HepG2 (cell line): ENCODE data around the gene GPR15LG. TPM values are rescaled to one million over a fixed set of nuclear protein-coding genes. Genes with fewer than 3 reads are reported as not detected.

Source experiments
- ATAC-seq: fragments of 200-7000 bp; cut with Tn5 transposase; 3 replicates; pipeline ENCODE4 v1.9.1; 2020; ENCODE audit warnings: mild to moderate bottlenecking, moderate library complexity
- BruUV-seq: library from RNA; stranded (reverse); fragments of 400-500 nt; replicated peaks from 2 replicates; lab custom pipeline; 2021; lab: Mats Ljungman, UMichigan
- CTCF ChIA-PET: fragments of 300-600 bp; formaldehyde crosslinking; extraction: SDS; loops from one replicate; lab custom pipeline; 2021; ENCODE audit warnings: low total read pairs, inconsistent platforms, low intra/inter-chr PET ratio; lab: Yijun Ruan, JAX
- POLR2A ChIA-PET: fragments of 350-600 bp; sonication (Branson Sonifier 250); formaldehyde crosslinking; loops from one replicate; lab custom pipeline; 2020; ENCODE audit warnings: antibody characterized with exemption, inconsistent platforms; lab: Yijun Ruan, JAX
- DNase-seq: peaks from one replicate; pipeline ENCODE4 v3.0.0-alpha.2; 2015; ENCODE audit warnings: low spot score
- FAIRE-seq: peaks from 3 replicates; lab custom pipeline; 2011; peaks lifted over from hg19 to GRCh38; lab: Jason Lieb, UNC
- H2AFZ ChIP-seq: one replicate; pipeline ENCODE4 v1.6.1; 2011; ENCODE audit warnings: low read length, inconsistent platforms
- H3K27ac ChIP-seq: fragments of 300-600 bp; 3 replicates; pipeline ENCODE4 v1.8.0; 2011; ENCODE audit warnings: mixed run types, mild to moderate bottlenecking, mixed read lengths, low read length, inconsistent platforms; ENCODE audit not compliant: insufficient read depth; ENCODE audit errors: extremely low read length
- H3K27me3 ChIP-seq, 2 experiments: fragments of 200-600 bp in 1 of 2; 2 replicates in 1 of 2; 3 replicates in 1 of 2; pipeline versions ENCODE4 v1.6.0 to v1.8.0; 2011; ENCODE audit warnings: low read length in 2 of 2, mild to moderate bottlenecking in 2 of 2, moderate library complexity in 2 of 2, inconsistent platforms in 1 of 2; ENCODE audit not compliant: insufficient read depth in 2 of 2, control insufficient read depth in 1 of 2
- H3K36me3 ChIP-seq, 2 experiments: fragments of 200-600 bp in 1 of 2; replicated peaks in 1 of 2; 2 replicates in 1 of 2; 3 replicates in 1 of 2; pipeline versions ENCODE4 v1.5.1 to v1.8.0; 2011; ENCODE audit warnings: low read length in 2 of 2, inconsistent platforms in 1 of 2; ENCODE audit not compliant: insufficient read depth in 2 of 2, control insufficient read depth in 1 of 2
- H3K4me1 ChIP-seq: 2 replicates; pipeline ENCODE4 v1.5.1; 2012; ENCODE audit warnings: low read length, inconsistent platforms; ENCODE audit not compliant: insufficient read depth
- H3K4me2 ChIP-seq: 2 replicates; pipeline ENCODE4 v1.6.0; 2011; ENCODE audit warnings: low read depth, low read length, inconsistent platforms
- H3K4me3 ChIP-seq, 3 experiments: fragments of 200-600 bp in 1 of 3; sonication (generic), shearing (Covaris generic) in 1 of 3; replicated peaks in 1 of 3; 2 replicates each; pipeline ENCODE4 v1.5.1; 2011 to 2016; ENCODE audit warnings: low read length in 3 of 3, inconsistent platforms in 2 of 3, low read depth in 2 of 3, mild to moderate bottlenecking in 2 of 3, control low read depth in 1 of 3, mixed read lengths in 1 of 3; ENCODE audit not compliant: insufficient read depth in 1 of 3
- H3K79me2 ChIP-seq: one replicate; pipeline ENCODE4 v1.6.1; 2011; ENCODE audit warnings: low read length, inconsistent platforms; ENCODE audit not compliant: insufficient read depth
- H3K9ac ChIP-seq: 2 replicates; pipeline ENCODE4 v1.6.0; 2011; ENCODE audit warnings: mild to moderate bottlenecking, low read depth, low read length, inconsistent platforms; ENCODE audit not compliant: insufficient read depth
- H3K9me3 ChIP-seq: 2 replicates; pipeline ENCODE4 v1.5.1; 2012; ENCODE audit warnings: mild to moderate bottlenecking, low read length
- H4K20me1 ChIP-seq: 2 replicates; pipeline ENCODE4 v1.6.0; 2011; ENCODE audit warnings: inconsistent platforms, mild to moderate bottlenecking, low read length, moderate library complexity; ENCODE audit not compliant: insufficient read depth
- ARNTL ChIP-seq: sonication (generic); formaldehyde crosslinking; IDR thresholded peaks from 2 replicates; pipeline ENCODE4 v1.4.0; 2020; ENCODE audit warnings: mild to moderate bottlenecking, missing genetic modification reagents
- ATRX ChIP-seq: sonication (generic); formaldehyde crosslinking; IDR thresholded peaks from 2 replicates; pipeline ENCODE4 v1.4.0; 2020; ENCODE audit warnings: missing genetic modification reagents, borderline replicate concordance
- FLYWCH1 ChIP-seq: sonication (generic); formaldehyde crosslinking; IDR thresholded peaks from 2 replicates; pipeline ENCODE4 v1.8.1; 2023; ENCODE audit warnings: mild to moderate bottlenecking, missing genetic modification reagents
- HDAC6 ChIP-seq: fragments of 200-600 bp; sonication (generic); IDR thresholded peaks from 2 replicates; pipeline ENCODE4 v1.7.0; 2017; ENCODE audit warnings: mild to moderate bottlenecking, antibody characterized with exemption, low read length, low read depth
- HNF1A ChIP-seq, 2 experiments: sonication (generic) in 1 of 2; formaldehyde crosslinking in 1 of 2; IDR thresholded peaks; 2 replicates each; pipeline versions ENCODE4 v1.4.0 to v1.6.1; 2016 to 2020; ENCODE audit warnings: borderline replicate concordance in 1 of 2, low read depth in 1 of 2, mild to moderate bottlenecking in 1 of 2, missing genetic modification reagents in 1 of 2
- MTA3 ChIP-seq: sonication (generic); formaldehyde crosslinking; IDR thresholded peaks from 2 replicates; pipeline ENCODE4 v1.4.0; 2020; ENCODE audit warnings: missing genetic modification reagents
- MTF1 ChIP-seq: sonication (generic); formaldehyde crosslinking; IDR thresholded peaks from 2 replicates; pipeline ENCODE4 v1.5.0; 2020; ENCODE audit warnings: missing genetic modification reagents
- SMAD3 ChIP-seq: sonication (generic); formaldehyde crosslinking; IDR thresholded peaks from 2 replicates; pipeline ENCODE4 v1.4.0; 2020; ENCODE audit warnings: missing genetic modification reagents
- SP5 ChIP-seq: IDR thresholded peaks from 2 replicates; pipeline ENCODE4 v1.6.1; 2016; ENCODE audit warnings: low read depth, borderline replicate concordance
- TERF1 ChIP-seq: sonication (generic); formaldehyde crosslinking; IDR thresholded peaks from 2 replicates; pipeline ENCODE4 v1.8.0; 2022; ENCODE audit warnings: mild to moderate bottlenecking, missing genetic modification reagents, moderate library complexity
- ZFAT ChIP-seq: sonication (generic); formaldehyde crosslinking; conservative IDR thresholded peaks from 2 replicates; pipeline ENCODE4 v1.8.1; 2023; ENCODE audit warnings: missing genetic modification reagents, inconsistent platforms
- ZNF136 ChIP-seq: sonication (generic); formaldehyde crosslinking; IDR thresholded peaks from 2 replicates; pipeline ENCODE4 v1.8.1; 2022; ENCODE audit warnings: low read depth, mild to moderate bottlenecking, moderate library complexity, missing genetic modification reagents
- ZNF282 ChIP-seq: fragments of 450-650 bp; IDR thresholded peaks from 2 replicates; pipeline ENCODE4 v1.6.1; 2018; ENCODE audit not compliant: partially characterized antibody
- ZNF34 ChIP-seq: sonication (generic); formaldehyde crosslinking; IDR thresholded peaks from 2 replicates; pipeline ENCODE4 v1.4.0; 2020; ENCODE audit warnings: mild to moderate bottlenecking, missing genetic modification reagents, borderline replicate concordance
- ZNF747 ChIP-seq: sonication (generic); formaldehyde crosslinking; IDR thresholded peaks from 2 replicates; pipeline ENCODE4 v1.8.1; 2023; ENCODE audit warnings: missing genetic modification reagents, mild to moderate bottlenecking, borderline replicate concordance
- ZSCAN31 ChIP-seq: sonication (generic); formaldehyde crosslinking; IDR thresholded peaks from 2 replicates; pipeline ENCODE4 v1.5.0; 2020; ENCODE audit warnings: low read depth, mild to moderate bottlenecking, missing genetic modification reagents
- WGBS: methylation state at CpG from one replicate; pipeline ENCODE4 v1.1.6; 2017; ENCODE audit warnings: low lambda C conversion rate; 5-methylcytosine and 5-hydroxymethylcytosine counted together
- in situ Hi-C: cut with HindIII; loops from 2 replicates; pipeline ENCODE4 v1.10.0; 2017; ENCODE audit warnings: low pct_unique_long_range_greater_than_20kb; ENCODE audit not compliant: extremely low pct_ligation_motif_present
- intact Hi-C: fragments of 100-400 bp; cut with micrococcal nuclease; formaldehyde crosslinking; loops from one replicate; pipeline ENCODE4 v1.10.0; 2022; ENCODE audit not compliant: unreplicated experiment
- polyA plus RNA-seq, 8 experiments: library from polyadenylated mRNA; depleted of rRNA in 3 of 8; stranded (reverse) in 7 of 8; unstranded in 1 of 8; fragments of >200 nt; fragmentation: Illumina TruSeq in 4 of 8; extraction: Trizol in 4 of 8; gene quantifications; 2 replicates each; pipeline versions ENCODE4 v1.2.1 to v1.2.3, GENCODE V29; 2011 to 2016; ENCODE audit warnings: low read depth in 4 of 8, missing spikeins in 1 of 8, mixed read lengths in 1 of 8; ENCODE audit not compliant: insufficient read depth in 1 of 8
- total RNA-seq, 5 experiments: library from RNA; depleted of rRNA; stranded (reverse); fragments of >200 nt; fragmentation: Illumina TruSeq; extraction: Trizol; gene quantifications; 2 replicates each; pipeline ENCODE4 v1.2.3, GENCODE V29; 2016; ENCODE audit warnings: low read depth in 1 of 5
- TF ChIP-seq, protein P1 (sequence below): sonication (generic); formaldehyde crosslinking; IDR thresholded peaks from 2 replicates; pipeline ENCODE4 v1.8.0; 2023; ENCODE audit warnings: mild to moderate bottlenecking, missing genetic modification reagents

The GPR15LG gene
- total and polyA plus RNA-seq, 2 of the 13 experiments (the other 11 are each of a cell fraction or from before 2014, with no cell fraction given): not detected

GRCh38 chr10:84194424-84195043 lies 20.9 kb downstream of the GPR15LG start, which contains the start of gene CDHR1:
Gene CDHR1, plus strand, starts transcription at chr10:84194537. Its CDS starts 224 bp downstream, at chr10:84194761.
- H3K4me3 ChIP-seq: peak within 1 kb of the TSS in 2 of 3 experiments; percentile 20 to 28; a peak in 2 of 6 replicates
- peak within 1 kb of the TSS; percentile 32; the same call in 1 of the 2 replicates for H3K4me2 ChIP-seq
- intact Hi-C loops: no loop called here
- H3K27ac ChIP-seq: no peak within 1 kb of the TSS
- no peaks in the 10 kb centered on the region for H3K79me2 ChIP-seq
- no peaks in the 10 kb centered on the region for H4K20me1 ChIP-seq
- peak; percentile 61 for ATAC-seq
- H3K36me3 ChIP-seq: no peaks in the 10 kb centered on the region
- FAIRE-seq: no peak
- no peak within 1 kb of the TSS for H2AFZ ChIP-seq
- no peak within 1 kb of the TSS for H3K9ac ChIP-seq
- in situ Hi-C loops: no loop called here
- BruUV-seq: no TSS peak
- H3K9me3 ChIP-seq: no peaks in the 10 kb centered on the region
- ChIA-PET CTCF (no interaction called here), POLR2A (no interaction called here)
- no peak for TF ChIP-seq ARNTL (CRISPR knock-in tag)
- TF ChIP-seq, protein P1, sequence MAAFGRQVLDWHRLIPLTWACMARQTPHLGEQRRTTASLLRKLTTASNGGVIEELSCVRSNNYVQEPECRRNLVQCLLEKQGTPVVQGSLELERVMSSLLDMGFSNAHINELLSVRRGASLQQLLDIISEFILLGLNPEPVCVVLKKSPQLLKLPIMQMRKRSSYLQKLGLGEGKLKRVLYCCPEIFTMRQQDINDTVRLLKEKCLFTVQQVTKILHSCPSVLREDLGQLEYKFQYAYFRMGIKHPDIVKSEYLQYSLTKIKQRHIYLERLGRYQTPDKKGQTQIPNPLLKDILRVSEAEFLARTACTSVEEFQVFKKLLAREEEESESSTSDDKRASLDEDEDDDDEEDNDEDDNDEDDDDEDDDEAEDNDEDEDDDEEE (CRISPR knock-in tag): no peak
- no peak for TF ChIP-seq MTA3 (CRISPR knock-in tag)
- TF ChIP-seq SMAD3 (CRISPR knock-in tag): no peak
- TF ChIP-seq ZNF136: no peak
- no peak for TF ChIP-seq MTF1 (CRISPR knock-in tag)
- no peak for TF ChIP-seq TERF1 (CRISPR knock-in tag)
- no peak for TF ChIP-seq ZNF282
- TF ChIP-seq HNF1A (IDR thresholded peaks at IDR 0.05; ENCODE audit: low read depth): no peak
- TF ChIP-seq HNF1A (CRISPR knock-in tag; IDR thresholded peaks at IDR 0.05; ENCODE audit: borderline replicate concordance): no peak
- TF ChIP-seq ZFAT (CRISPR knock-in tag): no peak
- no peak for TF ChIP-seq SP5 (CRISPR knock-in tag)
- no peak for TF ChIP-seq ZNF34 (CRISPR knock-in tag)
- TF ChIP-seq HDAC6: no peak
- no peak for TF ChIP-seq ATRX (CRISPR knock-in tag)
- no peak for TF ChIP-seq ZNF747 (CRISPR knock-in tag)
- TF ChIP-seq FLYWCH1 (CRISPR knock-in tag): no peak
- TF ChIP-seq ZSCAN31 (CRISPR knock-in tag): no peak
- H3K27me3 ChIP-seq: peaks cover 9 to 63% of the 10 kb centered on the region in 2 experiments
- no peak for DNase-seq
- 15% methylated on average over 14 of the region's 61 CpGs for WGBS
- H3K4me1 ChIP-seq: no peaks in the 10 kb centered on the region
